Epithelial cell of prostate (primary cell): ENCODE data around the gene PRDM16.

Experiments used
- DNase-seq: peaks from one replicate; pipeline ENCODE4 v3.0.0-alpha.2; 2011; ENCODE audit warnings: low read depth, low spot score
- H3K27ac ChIP-seq: fragments of 450-650 bp; 2 replicates; pipeline ENCODE4 v1.5.1; 2017; ENCODE audit warnings: mild to moderate bottlenecking

Gene PRDM16

DNA sequence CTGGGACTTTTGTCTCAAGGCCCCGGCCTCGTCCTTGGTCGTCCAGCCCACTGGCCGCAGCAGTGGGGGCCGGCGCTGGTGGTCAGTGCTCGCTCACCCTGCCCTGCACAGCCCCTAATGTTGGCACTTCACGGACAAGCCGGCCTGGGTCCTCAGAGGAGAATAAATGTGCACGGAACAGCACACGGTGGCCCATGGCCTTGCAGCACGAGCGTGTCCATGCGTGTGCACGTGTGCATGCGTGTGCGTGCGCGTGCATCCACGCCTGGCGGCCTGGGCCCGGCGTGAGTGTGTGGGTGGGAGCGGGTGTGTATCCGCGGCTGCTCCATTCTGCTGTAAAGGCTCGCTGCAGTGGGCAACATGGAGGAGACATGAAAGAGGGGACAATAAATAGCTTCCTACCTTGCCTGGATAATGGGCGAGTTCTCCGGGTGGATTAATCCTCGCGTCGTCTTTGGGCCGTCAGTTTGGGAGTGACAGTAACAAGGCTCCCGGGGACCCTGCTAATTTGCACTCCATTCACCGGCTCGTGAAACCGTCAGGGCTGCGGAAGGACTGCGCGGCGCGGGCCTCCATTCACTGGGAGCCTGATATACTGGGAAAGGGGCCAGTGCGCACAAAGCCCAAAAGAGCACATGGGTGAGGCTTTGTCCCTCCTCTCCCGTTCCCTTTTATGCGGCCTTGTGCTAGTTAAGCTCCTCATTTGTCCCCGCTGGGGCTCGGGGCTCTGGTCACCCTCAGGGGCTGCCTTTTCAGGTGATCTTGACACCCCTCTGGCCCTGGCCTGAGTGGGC is 142.8 kb downstream of the PRDM16 start:
- H3K27ac ChIP-seq: no peak overlapping the region
- DNase-seq: no peak

DNA sequence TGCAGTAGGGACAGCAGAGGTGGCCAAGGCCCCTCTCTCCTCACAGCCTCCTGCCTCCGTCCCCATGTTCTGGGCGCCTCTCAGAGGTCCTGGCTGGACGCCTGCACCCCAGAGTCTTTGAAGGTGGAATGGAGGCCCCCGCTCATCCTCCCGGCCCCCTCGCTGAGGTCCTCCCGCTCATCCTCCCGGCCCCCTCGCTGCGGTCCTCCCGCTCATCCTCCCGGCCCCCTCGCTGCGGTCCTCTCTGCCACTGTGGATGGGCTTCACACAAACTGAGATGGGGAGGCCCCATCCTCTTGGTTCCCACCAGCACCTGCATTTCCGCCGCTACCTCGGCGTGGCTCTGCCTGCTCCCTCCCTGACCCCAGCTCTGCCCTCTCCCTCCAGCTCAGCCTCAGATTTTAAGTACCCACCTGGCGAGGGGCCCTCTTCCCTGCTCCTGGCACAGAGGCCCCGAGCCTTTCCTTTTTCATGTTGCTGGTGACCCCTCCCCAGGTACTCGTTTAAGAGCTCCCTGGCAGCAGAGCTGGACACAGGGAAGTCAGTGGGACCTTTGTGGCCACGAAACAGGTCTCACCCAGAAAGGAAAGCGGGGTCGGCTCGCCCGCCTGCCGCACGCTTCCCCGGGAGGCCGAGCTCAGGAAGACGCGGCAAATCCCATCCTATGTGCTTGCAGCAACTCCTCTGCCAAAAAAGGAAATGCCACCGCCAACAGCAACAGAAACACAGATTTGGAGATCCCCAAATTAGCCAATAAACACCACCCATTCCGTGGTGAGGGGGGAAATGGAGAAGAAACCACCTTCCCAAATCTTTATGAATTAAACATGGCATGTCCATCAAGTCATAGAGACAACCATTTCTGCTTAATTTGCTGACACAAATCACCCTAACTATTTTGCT is 143.7 kb downstream of the PRDM16 start:
- DNase-seq: no peak
- no peak overlapping the region for H3K27ac ChIP-seq

DNA sequence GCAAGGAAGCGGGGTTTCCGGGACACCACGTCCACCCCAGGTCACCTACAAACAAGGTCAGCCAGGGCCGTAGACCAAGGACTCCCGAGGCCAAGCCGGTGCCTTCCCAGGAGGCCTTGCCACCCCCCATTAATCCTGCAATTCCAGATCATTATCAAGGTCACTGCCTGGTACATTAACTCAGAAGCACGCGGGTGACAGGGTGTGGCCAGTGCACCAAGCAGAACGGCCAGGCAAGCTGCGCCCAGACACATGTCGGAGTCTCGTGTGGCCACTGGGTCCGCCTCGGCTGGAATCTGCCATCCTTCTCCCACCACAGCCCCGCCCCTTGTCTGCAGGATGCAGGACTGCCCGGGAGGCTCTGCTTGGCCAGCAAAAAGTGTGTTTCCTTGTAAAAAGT is 144.7 kb downstream of the PRDM16 start:
- no peak for DNase-seq
- H3K27ac ChIP-seq: no peak overlapping the region

DNA sequence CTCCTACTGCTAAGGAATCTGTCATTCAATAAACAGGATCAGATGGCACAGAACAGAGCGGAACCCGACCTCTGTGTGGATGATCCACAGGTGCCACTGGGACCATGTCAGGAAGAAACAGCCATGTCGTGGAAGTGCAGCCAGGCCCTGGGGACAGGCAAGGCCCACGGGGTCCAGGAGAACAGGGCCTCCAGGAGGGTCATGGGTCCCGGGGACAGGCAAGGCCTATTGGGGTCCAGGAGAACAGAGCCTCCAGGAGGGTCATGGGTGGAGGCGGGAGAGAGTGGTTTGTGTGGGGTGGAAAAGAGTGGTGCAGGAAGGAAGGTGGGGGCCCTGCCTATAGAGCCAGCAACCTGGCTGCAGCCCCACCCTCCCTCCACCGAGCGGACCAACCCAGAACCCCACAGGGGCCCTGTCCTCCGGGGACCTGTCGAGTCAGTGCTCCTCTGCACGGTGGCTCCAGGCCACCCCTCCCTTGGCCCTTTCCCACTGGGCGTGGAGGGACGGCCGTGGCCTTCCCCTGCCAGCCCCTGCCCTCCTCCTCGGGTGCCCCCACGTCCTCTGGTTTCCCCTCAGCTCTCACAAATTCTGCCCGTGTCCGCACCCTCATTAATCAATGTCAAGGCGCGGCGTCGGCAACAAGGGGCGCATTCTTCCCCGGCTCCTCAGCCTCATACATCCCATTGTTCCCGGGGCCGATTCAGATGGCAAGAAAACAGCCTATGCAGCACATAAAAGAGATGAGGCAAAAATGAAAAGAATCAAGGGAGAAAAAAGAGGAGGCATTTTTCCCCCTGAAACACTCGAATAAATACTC is 146.4 kb downstream of the PRDM16 start:
- DNase-seq: no peak
- no peak overlapping the region for H3K27ac ChIP-seq

DNA sequence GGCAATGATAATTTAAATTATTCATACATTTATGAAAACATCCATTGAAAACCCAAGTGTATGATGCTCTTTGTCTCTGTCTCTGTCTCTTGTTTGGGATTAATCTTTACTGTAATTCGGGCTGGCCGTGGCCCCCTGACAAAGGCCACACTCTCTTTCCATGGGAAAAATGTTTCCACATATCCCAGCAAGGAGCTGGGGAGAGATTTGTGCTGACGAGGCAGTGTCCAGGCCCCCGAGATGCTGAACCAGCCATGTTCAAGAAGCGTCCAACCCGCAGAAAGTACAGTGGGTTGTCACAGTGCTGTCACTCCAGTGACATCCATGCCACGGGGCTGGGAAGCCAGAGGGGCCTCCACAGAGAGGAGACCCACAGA is 147.0 kb downstream of the PRDM16 start:
- no peak for DNase-seq

DNA sequence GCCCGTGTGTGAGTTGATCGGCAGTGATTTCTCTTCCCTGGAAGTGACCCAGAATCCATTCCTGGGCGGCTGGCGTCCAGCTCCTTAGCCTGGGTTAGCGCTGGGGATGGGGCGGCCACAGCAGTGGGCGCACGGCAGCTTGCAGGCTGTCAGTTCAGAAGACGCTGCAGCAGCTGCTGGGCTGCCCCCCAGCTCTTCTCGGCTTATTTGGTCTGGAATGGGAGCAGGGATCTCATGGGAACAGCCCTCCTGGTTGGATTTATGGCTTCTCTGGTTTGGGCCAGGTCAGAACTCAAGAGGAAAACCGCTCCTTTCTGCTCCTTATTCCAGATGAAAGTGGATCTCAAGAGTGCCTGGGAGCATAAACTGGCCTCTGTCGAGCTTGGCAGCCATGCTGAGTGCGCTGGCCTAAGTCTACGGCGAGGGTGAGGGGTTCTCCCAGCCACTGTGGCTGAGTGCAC is 148.2 kb downstream of the PRDM16 start:
- no peak for DNase-seq
- no peak overlapping the region for H3K27ac ChIP-seq

More for the DNA sequence above, 147.0 kb downstream of the PRDM16 start:
- no peak overlapping the region for H3K27ac ChIP-seq

DNA sequence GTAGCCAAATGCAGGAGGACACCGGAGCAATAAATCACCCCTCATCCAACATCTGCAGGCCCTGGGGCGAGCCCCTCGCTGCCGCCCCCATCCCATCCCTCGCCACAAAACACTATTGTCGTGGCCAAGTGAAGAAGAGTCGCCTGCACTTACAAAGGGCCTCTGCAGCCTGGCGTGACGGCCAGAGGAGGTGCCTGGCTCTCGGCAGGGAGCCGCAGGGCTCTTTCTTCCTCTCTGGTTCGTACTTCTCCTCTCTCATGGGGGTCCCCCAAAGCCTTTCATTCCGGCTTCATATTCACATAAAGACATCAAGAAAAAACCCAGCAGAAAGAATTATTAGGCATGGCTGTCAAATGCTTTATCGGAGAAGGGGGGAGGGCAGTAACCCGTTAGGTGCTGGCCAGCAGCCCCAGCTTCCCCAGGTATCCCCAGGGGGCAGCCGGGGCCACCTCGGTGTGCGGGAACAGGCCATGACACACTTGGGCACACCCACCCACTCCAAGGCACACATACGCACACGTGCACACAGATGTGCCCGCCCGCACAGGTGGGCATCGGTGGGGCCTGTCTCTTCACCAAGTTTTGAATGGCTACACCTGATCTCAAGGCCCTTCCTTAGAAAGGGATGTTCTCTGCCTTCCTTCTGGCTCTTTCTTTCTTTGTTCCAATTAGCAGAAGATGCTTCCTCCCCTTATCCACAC is 149.1 kb downstream of the PRDM16 start:
- no peak for DNase-seq
- H3K27ac ChIP-seq: no peak overlapping the region

DNA sequence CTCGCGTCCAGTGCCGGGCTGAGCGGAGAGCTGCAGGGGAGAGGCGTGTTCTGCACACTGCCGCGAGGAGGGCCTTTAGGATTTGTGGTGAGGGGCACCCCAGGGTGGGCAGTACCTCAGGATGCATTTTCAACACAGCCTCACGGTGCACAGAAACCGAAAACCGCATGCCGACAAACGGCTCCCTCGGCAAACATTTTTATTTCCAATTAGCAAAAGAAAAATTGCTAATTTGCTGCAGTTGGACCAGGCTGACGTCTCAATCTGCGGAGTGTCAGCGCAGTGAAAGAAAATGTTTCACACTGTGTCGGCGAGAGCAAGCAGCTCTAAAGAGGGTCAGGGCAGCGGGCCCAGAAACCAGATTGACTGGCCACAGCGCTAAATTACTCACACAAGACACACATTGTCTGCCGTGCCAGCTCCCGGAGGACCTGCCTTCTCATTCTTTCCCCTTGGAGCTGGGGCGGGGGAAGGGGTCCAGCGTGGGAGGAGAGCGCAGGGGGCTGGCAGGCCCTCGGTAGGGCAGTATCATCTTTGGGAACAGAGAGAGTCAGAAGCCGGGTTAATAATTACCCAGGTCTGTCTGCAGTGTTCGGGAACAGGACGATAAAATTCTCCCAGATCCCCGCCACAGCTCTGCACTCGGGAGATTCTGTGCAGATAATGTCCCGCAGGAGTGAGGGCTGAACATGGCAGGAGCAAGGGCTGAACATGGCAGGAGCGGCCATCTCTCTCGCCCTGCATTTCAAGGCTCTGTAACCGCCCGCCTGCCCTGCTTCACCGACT is 150.2 kb downstream of the PRDM16 start:
- H3K27ac ChIP-seq: no peak overlapping the region
- no peak for DNase-seq

DNA sequence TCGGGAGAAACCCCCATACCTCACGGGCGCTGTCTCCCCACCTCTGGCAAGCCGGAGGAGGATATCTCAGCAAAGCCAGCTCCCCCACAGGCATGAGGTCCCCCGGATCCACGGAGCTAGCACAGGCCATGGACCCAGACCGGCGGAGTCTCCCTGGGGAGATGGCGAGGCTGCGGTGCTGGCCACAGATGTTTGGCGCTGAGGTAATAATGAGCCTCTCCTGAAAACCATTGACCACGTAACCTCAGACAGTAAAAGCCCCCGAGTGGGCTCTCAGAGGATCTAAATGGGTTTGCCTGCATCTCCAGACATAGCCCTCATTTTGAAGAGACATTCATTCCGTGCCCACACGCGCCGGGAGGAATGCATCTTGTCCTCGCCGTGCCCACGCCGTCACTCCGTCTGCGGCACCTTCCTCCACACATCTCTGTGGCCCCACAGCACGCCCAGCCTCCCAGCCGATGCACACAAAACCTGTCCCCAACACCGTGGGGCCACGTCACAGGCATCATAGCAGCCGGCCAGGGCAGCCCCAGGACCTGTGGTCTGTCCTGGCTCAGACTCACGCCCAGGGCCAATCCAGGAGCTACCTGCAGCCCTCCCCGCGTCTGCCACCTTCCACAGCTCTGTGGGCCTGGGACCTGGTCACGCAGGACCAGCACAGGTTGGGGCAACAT is 150.9 kb downstream of the PRDM16 start:
- DNase-seq: no peak
- H3K27ac ChIP-seq: no peak overlapping the region

DNA sequence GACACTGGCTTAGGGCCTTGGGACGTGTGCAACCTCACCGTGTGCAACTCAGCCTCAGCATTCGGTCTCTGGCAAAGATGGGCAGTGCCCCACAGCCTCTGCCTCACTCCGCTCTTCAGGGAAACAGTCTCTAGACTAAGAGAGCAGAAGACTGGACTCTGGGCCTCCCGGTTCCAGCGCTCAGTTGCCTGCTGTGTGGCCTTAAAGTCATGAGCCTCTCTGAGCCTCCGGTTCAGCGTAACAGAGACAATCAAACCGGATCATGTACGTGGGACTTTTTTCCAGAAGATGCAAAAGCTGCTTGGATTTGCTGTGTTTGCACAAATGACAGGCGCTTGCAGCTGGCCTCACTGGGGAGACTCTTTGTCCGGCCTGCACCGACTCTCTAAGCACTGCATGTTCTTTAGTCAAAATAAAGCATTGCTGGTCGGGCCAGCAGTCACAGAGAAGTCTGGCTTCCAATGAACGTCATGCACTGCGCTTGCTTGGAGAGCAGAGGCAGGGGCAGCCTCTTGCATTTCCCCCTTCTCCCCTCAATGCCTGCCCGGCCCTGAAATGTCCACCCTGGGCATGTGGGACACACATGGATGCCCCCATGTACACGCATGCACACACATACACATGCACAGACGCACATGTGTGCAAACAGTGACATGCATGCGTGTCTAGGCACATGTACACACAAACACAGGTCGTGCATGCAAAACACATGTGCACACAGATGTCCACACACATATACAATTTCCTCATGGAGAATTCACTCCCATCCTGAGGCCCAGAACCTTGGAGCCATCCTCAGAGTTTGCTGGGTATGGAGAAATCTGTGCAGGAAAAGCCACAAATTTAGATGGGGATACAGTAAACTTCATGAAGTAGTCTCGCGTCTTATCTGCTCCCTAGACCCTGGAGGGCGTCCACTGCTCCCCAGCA is 152.4 kb downstream of the PRDM16 start:
- no peak for DNase-seq
- H3K27ac ChIP-seq: no peak overlapping the region

DNA sequence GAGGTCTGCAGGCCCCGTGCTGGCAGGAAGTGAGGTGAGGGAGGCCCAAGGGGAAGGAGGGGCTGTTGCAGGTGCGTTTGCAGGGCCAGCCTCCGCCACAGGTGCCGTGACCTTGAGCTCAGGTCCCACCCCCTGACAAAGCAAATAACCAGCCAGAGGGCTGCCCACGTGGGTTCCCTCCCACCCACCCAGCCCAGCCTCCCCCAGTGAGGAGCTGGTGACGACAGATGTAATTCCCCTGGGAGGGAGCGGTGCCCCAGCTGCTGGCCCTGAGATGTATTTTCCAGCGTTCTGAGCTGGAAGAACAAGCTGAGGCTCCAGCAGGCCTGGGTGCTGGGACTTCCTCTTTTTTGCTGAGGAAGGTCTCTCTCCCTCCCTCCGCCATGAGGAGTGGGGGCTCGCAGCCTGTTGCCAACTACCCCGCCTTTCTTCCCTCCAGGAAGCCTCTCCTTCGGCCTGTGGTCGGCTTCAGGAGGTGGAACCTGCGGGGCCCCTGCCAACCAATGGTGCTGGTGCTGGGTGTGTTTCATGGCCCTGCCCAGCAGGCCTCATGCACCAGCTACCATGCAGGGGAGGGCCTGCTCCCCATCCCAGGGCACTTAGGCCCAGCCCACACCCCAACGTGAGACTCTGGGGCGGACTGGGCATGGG is 153.2 kb downstream of the PRDM16 start:
- no peak overlapping the region for H3K27ac ChIP-seq
- DNase-seq: no peak

DNA sequence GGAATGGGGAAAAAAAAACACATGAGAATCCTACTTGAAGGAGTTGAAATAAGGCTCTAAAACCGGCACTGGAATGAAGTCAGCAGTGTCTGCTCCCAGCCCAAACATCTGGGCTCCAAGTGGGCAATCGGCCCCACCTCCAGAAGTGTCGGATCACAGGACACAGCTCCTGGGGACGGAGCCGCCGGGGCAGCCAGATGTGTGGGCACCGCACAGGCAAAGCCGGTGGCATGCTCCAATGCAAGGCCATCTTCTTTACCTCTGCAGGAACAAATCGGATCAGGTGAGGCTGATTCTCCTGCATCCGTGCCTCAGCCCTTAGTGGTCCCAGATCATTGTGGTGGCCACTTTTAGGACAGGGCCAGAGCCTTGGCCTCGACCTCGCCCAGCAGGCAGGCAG is 156.7 kb downstream of the PRDM16 start:
- DNase-seq: no peak
- H3K27ac ChIP-seq: no peak overlapping the region

DNA sequence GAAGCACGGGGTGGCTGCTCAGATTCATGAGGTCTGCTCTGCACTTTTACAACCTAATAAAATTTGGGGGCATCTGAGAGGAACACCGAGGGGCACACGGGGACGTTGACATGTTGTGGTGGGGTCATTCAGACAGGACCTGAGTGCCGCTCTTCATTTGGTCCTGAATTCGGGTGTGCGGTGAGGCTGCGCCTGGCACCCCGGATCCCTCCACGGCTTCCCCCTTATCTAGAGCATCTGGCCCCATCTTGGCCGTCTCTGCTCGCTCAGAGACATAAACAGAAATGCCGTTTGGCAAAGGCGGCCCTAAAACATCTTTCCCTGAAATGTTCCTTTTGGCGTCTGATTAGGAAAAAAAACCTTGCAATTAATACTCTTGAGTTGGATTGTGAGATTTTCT is 157.2 kb downstream of the PRDM16 start:
- H3K27ac ChIP-seq: no peak overlapping the region

DNA sequence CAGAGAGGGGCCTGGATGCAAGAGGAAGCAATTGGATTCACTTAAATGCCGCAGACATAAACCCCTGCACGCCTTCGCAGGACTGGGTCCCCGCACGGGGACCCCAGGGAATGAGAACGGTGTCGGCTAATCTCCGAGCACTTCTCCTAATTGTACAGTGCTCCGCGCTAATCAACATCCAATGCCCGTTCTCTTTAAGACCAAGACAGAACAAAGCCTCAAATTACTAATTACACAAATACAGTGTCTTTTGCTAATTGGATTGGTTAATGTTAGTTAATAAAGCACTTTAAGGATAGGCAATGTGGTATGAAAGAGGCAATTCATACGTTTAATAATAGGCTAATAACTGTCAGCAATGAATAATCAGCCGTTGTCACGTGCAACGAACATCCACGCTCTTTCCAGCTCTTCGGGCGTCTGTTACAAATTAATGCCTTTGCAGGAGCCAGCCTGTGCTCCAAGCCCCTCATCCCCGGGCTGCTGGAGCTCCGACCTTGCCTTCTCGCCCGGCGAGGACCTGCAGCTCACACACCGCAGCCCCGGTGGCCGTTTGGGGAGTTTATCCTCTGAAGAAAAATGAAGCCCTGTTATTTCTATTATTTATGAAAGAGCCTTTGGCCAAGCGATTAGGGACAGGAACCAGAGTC is 157.8 kb downstream of the PRDM16 start:
- no peak for DNase-seq
- no peak overlapping the region for H3K27ac ChIP-seq

More for the DNA sequence above, 157.2 kb downstream of the PRDM16 start:
- no peak for DNase-seq

DNA sequence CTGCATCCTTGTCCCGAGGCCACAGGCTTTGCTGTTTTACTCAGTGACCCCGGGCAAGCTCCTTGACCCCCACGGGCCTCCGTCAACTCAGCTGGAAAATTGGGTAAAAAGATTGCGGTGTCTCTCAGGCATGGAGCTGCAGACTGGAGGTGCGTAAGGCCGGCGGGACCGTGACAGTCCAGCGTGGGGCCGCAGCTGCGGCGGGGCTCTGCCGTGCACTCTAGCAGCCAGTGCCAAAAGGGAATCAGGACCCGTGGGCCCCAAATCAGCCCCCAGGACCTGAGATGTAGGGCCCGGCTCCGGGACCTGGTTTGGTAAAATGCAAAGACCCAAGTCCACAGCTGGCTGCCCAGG is 158.3 kb downstream of the PRDM16 start:
- H3K27ac ChIP-seq: no peak overlapping the region
- no peak for DNase-seq

DNA sequence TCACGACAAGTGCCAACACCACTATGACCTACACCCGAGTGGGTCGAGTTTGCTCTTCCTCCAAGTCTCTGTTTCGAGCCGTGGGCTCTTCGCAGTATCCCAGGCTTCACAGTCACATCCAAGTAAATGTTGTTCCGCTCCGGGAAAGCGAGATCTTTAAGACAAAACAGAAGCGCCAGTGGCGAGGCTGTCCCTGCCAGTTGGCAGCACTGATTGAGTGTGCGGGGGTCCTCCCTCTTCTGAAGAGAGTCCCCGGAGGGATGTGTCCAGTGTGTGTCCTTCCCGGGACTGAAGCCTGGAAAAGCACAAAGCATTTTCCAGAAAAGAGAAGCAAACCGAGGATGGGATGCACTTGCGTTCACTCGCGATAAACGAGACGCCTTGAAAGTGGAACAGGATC is 158.9 kb downstream of the PRDM16 start:
- no peak for DNase-seq
- H3K27ac ChIP-seq: no peak overlapping the region
